Sigmoid colon (tissue), 4 donors: ENCODE measurements around the gene PSORS1C1.

Experiments used
- EP300 ChIP-seq, 4 donors: sonication (generic); formaldehyde crosslinking; IDR thresholded peaks; one replicate each; pipeline ENCODE4 v1.6.1; 2017; ENCODE audit warnings: antibody characterized with exemption in 4 of 4
- POLR2A ChIP-seq, 2 donors: fragments of 450-650 bp; IDR thresholded peaks; one replicate each; pipeline ENCODE4 v1.6.1; 2016; ENCODE audit warnings: antibody characterized with exemption in 2 of 2, mild to moderate bottlenecking in 2 of 2, moderate library complexity in 2 of 2
- POLR2AphosphoS5 ChIP-seq, 4 donors: sonication (generic); formaldehyde crosslinking; IDR thresholded peaks; one replicate each; pipeline ENCODE4 v1.6.1; 2017; ENCODE audit warnings: antibody characterized with exemption in 4 of 4
- TF ChIP-seq, protein P1 (sequence below), 4 experiments: fragments of 450-650 bp in 3 of 4; fragments of 200-600 bp in 1 of 4; IDR thresholded peaks; one replicate each; pipeline ENCODE4 v1.5.1; 2016 to 2019; ENCODE audit warnings: antibody characterized with exemption in 4 of 4, mild to moderate bottlenecking in 3 of 4, moderate library complexity in 2 of 4

DNA sequence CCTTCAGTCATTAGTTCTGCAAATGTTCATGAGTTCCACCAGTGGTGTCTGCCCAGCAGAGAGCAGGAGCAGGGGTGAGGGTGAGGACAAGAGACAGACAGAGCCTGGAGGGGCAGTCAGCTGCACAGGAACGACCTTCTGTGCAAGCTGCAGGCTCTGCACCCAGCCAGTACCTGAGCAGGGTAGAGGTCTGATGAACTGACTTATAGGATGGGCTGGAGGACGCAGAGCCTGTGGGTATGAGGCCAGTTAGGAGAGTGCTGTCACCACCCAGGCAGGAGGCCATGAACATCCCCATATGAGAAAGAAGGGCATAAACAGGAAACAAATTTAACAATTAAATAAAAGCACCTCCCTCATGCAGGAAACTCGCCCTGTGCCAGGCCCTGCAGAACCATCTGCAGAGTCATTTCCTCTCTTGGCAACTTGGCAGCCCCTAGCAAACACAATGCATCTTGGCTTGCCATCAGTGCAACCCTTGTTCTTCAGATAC lies 20.2 kb upstream of the PSORS1C1 start:
- TF ChIP-seq EP300 (IDR thresholded peaks at IDR 0.05) (no peak), POLR2A (IDR thresholded peaks at IDR 0.05) (no peak), POLR2AphosphoS5 (IDR thresholded peaks at IDR 0.05) (no peak)
- TF ChIP-seq, protein P1, sequence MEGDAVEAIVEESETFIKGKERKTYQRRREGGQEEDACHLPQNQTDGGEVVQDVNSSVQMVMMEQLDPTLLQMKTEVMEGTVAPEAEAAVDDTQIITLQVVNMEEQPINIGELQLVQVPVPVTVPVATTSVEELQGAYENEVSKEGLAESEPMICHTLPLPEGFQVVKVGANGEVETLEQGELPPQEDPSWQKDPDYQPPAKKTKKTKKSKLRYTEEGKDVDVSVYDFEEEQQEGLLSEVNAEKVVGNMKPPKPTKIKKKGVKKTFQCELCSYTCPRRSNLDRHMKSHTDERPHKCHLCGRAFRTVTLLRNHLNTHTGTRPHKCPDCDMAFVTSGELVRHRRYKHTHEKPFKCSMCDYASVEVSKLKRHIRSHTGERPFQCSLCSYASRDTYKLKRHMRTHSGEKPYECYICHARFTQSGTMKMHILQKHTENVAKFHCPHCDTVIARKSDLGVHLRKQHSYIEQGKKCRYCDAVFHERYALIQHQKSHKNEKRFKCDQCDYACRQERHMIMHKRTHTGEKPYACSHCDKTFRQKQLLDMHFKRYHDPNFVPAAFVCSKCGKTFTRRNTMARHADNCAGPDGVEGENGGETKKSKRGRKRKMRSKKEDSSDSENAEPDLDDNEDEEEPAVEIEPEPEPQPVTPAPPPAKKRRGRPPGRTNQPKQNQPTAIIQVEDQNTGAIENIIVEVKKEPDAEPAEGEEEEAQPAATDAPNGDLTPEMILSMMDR (IDR thresholded peaks at IDR 0.05): no peak
